Measurements from ENCODE around the gene CAST. TPM values are rescaled to one million over a fixed set of nuclear protein-coding genes. Genes with fewer than 3 reads are reported as not detected.

The CAST gene
- total and polyA plus RNA-seq, 2 donors (not counting 1 experiment from before 2014, with no cell fraction given), result 41.0 to 231 TPM

GRCh38 chr5:96816411-96816939, 154.3 kb downstream of the CAST start:
- H3K9ac ChIP-seq (ENCODE audit: low read length), result peak overlapping the region; percentile 65
- H3K4me3 ChIP-seq (ENCODE audit: control extremely low read depth in 1 of 5, extremely low read depth in 1 of 5, insufficient read depth in 1 of 5, low read depth in 2 of 5, low read length in 4 of 5), result peak overlapping the region; percentile 8 to 65 (median 48)
- DNase-seq (peak; percentile 65), ATAC-seq (ENCODE audit: low read depth) (peak; percentile 79)
- peaks cover 21 to 23% of the 10 kb centered on the region in 2 donors for H3K4me1 ChIP-seq (ENCODE audit: control insufficient read depth in 2 of 2, insufficient read depth in 2 of 2, low read length in 2 of 2)
- peak overlapping the region; percentile 72 for H3K4me2 ChIP-seq (replicated peaks; ENCODE audit: low read depth, low read length, poor library complexity, severe bottlenecking)
- TF ChIP-seq CTCF (IDR thresholded peaks at IDR 0.05) (no peak), EZH2 (IDR thresholded peaks at IDR 0.05; ENCODE audit: borderline replicate concordance, insufficient read depth, low read depth, low read length, poor library complexity, severe bottlenecking) (no peak)
- H3K27me3 ChIP-seq (replicated peaks in 1 of 4; ENCODE audit: control extremely low read depth in 1 of 4, control insufficient read depth in 3 of 4, insufficient read depth in 4 of 4, low read length in 3 of 4), result no peaks in the 10 kb centered on the region
- H3K4me1 Mint-ChIP-seq, result peaks cover 22% of the 10 kb centered on the region
- intact Hi-C loops (cut with micrococcal nuclease), result loop anchor here (1.0 kb wide), 1 partner anchor 8 kb away; no protein-coding TSS in a partner anchor
- no peaks in the 10 kb centered on the region for H4K20me1 ChIP-seq (ENCODE audit: control insufficient read depth, insufficient read depth, low read length, poor library complexity, severe bottlenecking)
- H3K4me3 Mint-ChIP-seq, result peak overlapping the region; percentile 88
- ChIA-PET POLR2A (interaction anchor here (2.3 kb wide), 1 partner anchor 8 kb away, joined by 24 read pairs; the partner anchor contains the start of gene ERAP1), CTCF (interaction anchor here (0.9 to 3.2 kb wide), 3 partner anchors 9 to 345 kb away, joined by 4 to 14 read pairs (median 4); partner anchors contain the start of gene ERAP1)
- H2AFZ ChIP-seq (ENCODE audit: insufficient read depth, low read depth, low read length, poor library complexity, severe bottlenecking), result peak overlapping the region; percentile 76
- H3K27me3 Mint-ChIP-seq, result no peaks in the 10 kb centered on the region
- whole genome bisulfite sequencing (ENCODE audit: insufficient coverage), result 0% methylated on average over 3 of the region's 6 CpGs
- H3K9me3 ChIP-seq (ENCODE audit: control extremely low read depth in 1 of 3, control insufficient read depth in 2 of 3, insufficient read depth in 1 of 3, low read length in 2 of 3), result no peaks in the 10 kb centered on the region
- no peaks in the 10 kb centered on the region for H3K79me2 ChIP-seq (ENCODE audit: control insufficient read depth, insufficient read depth, low read length)
- peaks cover 0 to 1% of the 10 kb centered on the region in 2 experiments for H3K36me3 ChIP-seq (replicated peaks in 1 of 2; ENCODE audit: control extremely low read depth in 1 of 2, control insufficient read depth in 1 of 2, extremely low read depth in 1 of 2, insufficient read depth in 2 of 2, low read length in 1 of 2)
- no peaks in the 10 kb centered on the region for H3K9me3 Mint-ChIP-seq (ENCODE audit: insufficient read depth)
- H3K27ac Mint-ChIP-seq, result peak overlapping the region; percentile 76
- H3K27ac ChIP-seq (ENCODE audit: low read length in 2 of 2), result peak overlapping the region; percentile 67 to 71

DNA sequence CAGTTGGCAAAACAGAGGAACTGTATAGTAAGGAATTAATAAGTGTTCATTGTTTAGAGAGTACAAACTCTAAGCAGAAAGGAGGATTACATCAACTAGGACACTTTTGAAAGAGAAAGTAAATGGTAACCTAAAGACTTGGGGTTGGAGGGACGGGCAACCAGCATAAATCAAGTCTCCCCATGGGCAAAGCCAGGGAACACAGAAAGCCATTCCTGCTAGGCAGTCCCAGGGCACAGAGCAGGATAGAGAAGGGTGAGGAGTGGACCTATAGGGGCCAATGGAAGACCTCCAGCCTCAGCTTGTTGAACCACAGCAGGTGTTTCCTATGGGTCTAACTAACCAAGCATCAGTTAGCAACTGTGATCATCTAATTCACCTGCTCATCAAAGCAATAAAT, 154.8 kb downstream of the CAST start:
- no peak for TF ChIP-seq EZH2 (IDR thresholded peaks at IDR 0.05; ENCODE audit: borderline replicate concordance, insufficient read depth, low read depth, low read length, poor library complexity, severe bottlenecking)
- H3K9ac ChIP-seq (ENCODE audit: low read length), result peak overlapping the region; percentile 65
- H2AFZ ChIP-seq (ENCODE audit: insufficient read depth, low read depth, low read length, poor library complexity, severe bottlenecking), result peak overlapping the region; percentile 76
- POLR2A ChIA-PET, result interaction anchor here (2.3 kb wide), 1 partner anchor 9 kb away, joined by 24 read pairs; the partner anchor contains the start of gene ERAP1
- H3K4me1 ChIP-seq (ENCODE audit: control insufficient read depth in 2 of 2, insufficient read depth in 2 of 2, low read length in 2 of 2), result peaks cover 21 to 23% of the 10 kb centered on the region in 2 donors
- DNase-seq (peak; percentile 38), ATAC-seq (ENCODE audit: low read depth) (peak; percentile 21)
- peak overlapping the region; percentile 8 to 65 (median 48) for H3K4me3 ChIP-seq (ENCODE audit: control extremely low read depth in 1 of 5, extremely low read depth in 1 of 5, insufficient read depth in 1 of 5, low read depth in 2 of 5, low read length in 4 of 5)
- Mint-ChIP-seq H3K27ac (peak overlapping the region; percentile 76), H3K27me3 (no peaks in the 10 kb centered on the region), H3K9me3 (ENCODE audit: insufficient read depth) (no peaks in the 10 kb centered on the region), H3K4me3 (peak overlapping the region; percentile 88), H3K4me1 (peaks cover 22% of the 10 kb centered on the region)
- H4K20me1 ChIP-seq (ENCODE audit: control insufficient read depth, insufficient read depth, low read length, poor library complexity, severe bottlenecking), result no peaks in the 10 kb centered on the region
- peak overlapping the region; percentile 72 for H3K4me2 ChIP-seq (replicated peaks; ENCODE audit: low read depth, low read length, poor library complexity, severe bottlenecking)
- 0% methylated on average over 1 of the region's 1 CpG for WGBS (ENCODE audit: insufficient coverage)
- peak overlapping the region; percentile 67 to 71 for H3K27ac ChIP-seq (ENCODE audit: low read length in 2 of 2)
- H3K36me3 ChIP-seq (replicated peaks in 1 of 2; ENCODE audit: control extremely low read depth in 1 of 2, control insufficient read depth in 1 of 2, extremely low read depth in 1 of 2, insufficient read depth in 2 of 2, low read length in 1 of 2), result peaks cover 0 to 1% of the 10 kb centered on the region in 2 experiments
- no peaks in the 10 kb centered on the region for H3K79me2 ChIP-seq (ENCODE audit: control insufficient read depth, insufficient read depth, low read length)
- CTCF ChIA-PET, result interaction anchor here (3.2 kb wide), 1 partner anchor 52 kb away, joined by 14 read pairs; no protein-coding TSS in a partner anchor
- H3K9me3 ChIP-seq (ENCODE audit: control extremely low read depth in 1 of 3, control insufficient read depth in 2 of 3, insufficient read depth in 1 of 3, low read length in 2 of 3), result no peaks in the 10 kb centered on the region
- intact Hi-C loops (cut with micrococcal nuclease), result loop anchor here (1.0 kb wide), 1 partner anchor 9 kb away; no protein-coding TSS in a partner anchor
- H3K27me3 ChIP-seq (replicated peaks in 1 of 4; ENCODE audit: control extremely low read depth in 1 of 4, control insufficient read depth in 3 of 4, insufficient read depth in 4 of 4, low read length in 3 of 4), result no peaks in the 10 kb centered on the region
